MM.1S (cell line): Measurements from ENCODE around the gene FUT8.

Experiments
- DNase-seq: peaks from one replicate; pipeline ENCODE4 v3.0.0-alpha.2; 2015
- H2AFZ ChIP-seq: fragments of 300-600 bp; sonication (generic); 2 replicates; pipeline ENCODE4 v1.6.0; 2016; ENCODE audit warnings: antibody characterized with exemption, low read length
- H3F3A ChIP-seq: fragments of 300-600 bp; sonication (generic); 2 replicates; pipeline ENCODE4 v1.6.1; 2016; ENCODE audit warnings: mild to moderate bottlenecking, antibody characterized with exemption, low read length, moderate library complexity, mixed read lengths; ENCODE audit not compliant: insufficient read depth
- H3K27ac ChIP-seq: fragments of 300-600 bp; sonication (generic); 2 replicates; pipeline ENCODE4 v1.5.1; 2016; ENCODE audit warnings: mild to moderate bottlenecking, low read length
- H3K27me3 ChIP-seq: fragments of 300-600 bp; sonication (generic); replicated peaks from 2 replicates; pipeline ENCODE4 v1.6.0; 2016; ENCODE audit warnings: low read length; ENCODE audit not compliant: insufficient read depth
- H3K36me3 ChIP-seq: fragments of 300-600 bp; sonication (generic); replicated peaks from 2 replicates; pipeline ENCODE4 v1.6.1; 2016; ENCODE audit warnings: mild to moderate bottlenecking, low read length, mixed read lengths; ENCODE audit not compliant: insufficient read depth
- H3K4me1 ChIP-seq: fragments of 300-600 bp; sonication (generic); 2 replicates; pipeline ENCODE4 v1.6.1; 2016; ENCODE audit warnings: low read length, mixed read lengths
- H3K4me2 ChIP-seq: fragments of 300-600 bp; sonication (generic); 2 replicates; pipeline ENCODE4 v1.6.0; 2016; ENCODE audit warnings: low read depth, low read length
- H3K4me3 ChIP-seq: fragments of 300-600 bp; sonication (generic); 2 replicates; pipeline ENCODE4 v1.5.1; 2016; ENCODE audit warnings: low read length, mixed read lengths
- H3K79me2 ChIP-seq: fragments of 300-600 bp; sonication (generic); 2 replicates; pipeline ENCODE4 v1.6.1; 2016; ENCODE audit warnings: mixed run types, low read length, mixed read lengths
- H3K9ac ChIP-seq: fragments of 300-600 bp; sonication (generic); 2 replicates; pipeline ENCODE4 v1.6.1; 2016; ENCODE audit warnings: low read length, mixed read lengths
- H3K9me2 ChIP-seq: fragments of 300-600 bp; sonication (generic); replicated peaks from 2 replicates; pipeline ENCODE4 v1.6.1; 2016; ENCODE audit warnings: mild to moderate bottlenecking, low read length, mixed read lengths; ENCODE audit not compliant: insufficient read depth
- H3K9me3 ChIP-seq: fragments of 300-600 bp; sonication (generic); replicated peaks from 2 replicates; pipeline ENCODE4 v1.6.1; 2016; ENCODE audit warnings: mild to moderate bottlenecking, low read length, mixed read lengths; ENCODE audit not compliant: insufficient read depth
- H4K20me1 ChIP-seq: fragments of 300-600 bp; sonication (generic); 2 replicates; pipeline ENCODE4 v1.6.1; 2016; ENCODE audit warnings: mild to moderate bottlenecking, low read length, moderate library complexity, mixed read lengths; ENCODE audit not compliant: insufficient read depth
- EZH2 ChIP-seq: fragments of 300-600 bp; sonication (generic); optimal IDR thresholded peaks from 2 replicates; pipeline ENCODE3; 2017; ENCODE audit warnings: low read depth, mild to moderate bottlenecking, antibody characterized with exemption, low read length, mixed read lengths
- EZH2phosphoT487 ChIP-seq: fragments of 300-600 bp; sonication (generic); IDR thresholded peaks from 2 replicates; pipeline ENCODE4 v1.6.1; 2018; ENCODE audit warnings: antibody characterized with exemption, low read length
- TF ChIP-seq, protein P1 (sequence below): fragments of 300-600 bp; sonication (generic); IDR thresholded peaks from 2 replicates; pipeline ENCODE4 v1.5.1; 2016; ENCODE audit warnings: antibody characterized with exemption, low read length, mixed read lengths

FUT8 gene

DNA sequence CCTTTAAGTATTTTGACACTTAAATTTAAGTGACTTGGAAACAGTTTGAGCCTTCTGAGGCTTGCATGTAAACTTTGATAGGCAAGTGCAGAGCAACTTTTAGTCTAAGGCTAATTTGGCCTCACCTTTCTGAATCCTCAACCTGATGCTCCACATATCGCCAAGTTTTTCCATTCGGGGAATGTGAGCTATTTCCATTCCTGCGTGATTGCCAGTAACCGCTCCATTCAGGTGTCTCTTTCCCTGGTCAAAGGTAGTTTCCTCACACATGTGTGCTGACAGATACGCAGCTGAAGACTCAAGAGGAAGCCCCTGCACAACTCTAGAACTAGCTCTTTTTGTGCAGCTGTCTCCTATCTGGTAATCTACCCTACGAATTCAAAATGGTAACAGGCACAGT, 25.4 kb upstream of the FUT8 start:
- Histone ChIP-seq H3K4me3 (no peak overlapping the region), H4K20me1 (no peaks in the 10 kb centered on the region), H3K27ac (no peak overlapping the region), H3K4me2 (no peak overlapping the region), H3K9me3 (no peaks in the 10 kb centered on the region), H3K27me3 (no peaks in the 10 kb centered on the region), H2AFZ (no peak overlapping the region), H3K36me3 (no peaks in the 10 kb centered on the region), H3K9me2 (no peaks in the 10 kb centered on the region), H3K9ac (no peak overlapping the region), H3K79me2 (no peaks in the 10 kb centered on the region), H3K4me1 (no peaks in the 10 kb centered on the region), H3F3A (no peaks in the 10 kb centered on the region)
- DNase-seq, result no peak
- TF ChIP-seq EZH2 (no peak), EZH2phosphoT487 (no peak)
- TF ChIP-seq, protein P1, sequence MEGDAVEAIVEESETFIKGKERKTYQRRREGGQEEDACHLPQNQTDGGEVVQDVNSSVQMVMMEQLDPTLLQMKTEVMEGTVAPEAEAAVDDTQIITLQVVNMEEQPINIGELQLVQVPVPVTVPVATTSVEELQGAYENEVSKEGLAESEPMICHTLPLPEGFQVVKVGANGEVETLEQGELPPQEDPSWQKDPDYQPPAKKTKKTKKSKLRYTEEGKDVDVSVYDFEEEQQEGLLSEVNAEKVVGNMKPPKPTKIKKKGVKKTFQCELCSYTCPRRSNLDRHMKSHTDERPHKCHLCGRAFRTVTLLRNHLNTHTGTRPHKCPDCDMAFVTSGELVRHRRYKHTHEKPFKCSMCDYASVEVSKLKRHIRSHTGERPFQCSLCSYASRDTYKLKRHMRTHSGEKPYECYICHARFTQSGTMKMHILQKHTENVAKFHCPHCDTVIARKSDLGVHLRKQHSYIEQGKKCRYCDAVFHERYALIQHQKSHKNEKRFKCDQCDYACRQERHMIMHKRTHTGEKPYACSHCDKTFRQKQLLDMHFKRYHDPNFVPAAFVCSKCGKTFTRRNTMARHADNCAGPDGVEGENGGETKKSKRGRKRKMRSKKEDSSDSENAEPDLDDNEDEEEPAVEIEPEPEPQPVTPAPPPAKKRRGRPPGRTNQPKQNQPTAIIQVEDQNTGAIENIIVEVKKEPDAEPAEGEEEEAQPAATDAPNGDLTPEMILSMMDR, result no peak

DNA sequence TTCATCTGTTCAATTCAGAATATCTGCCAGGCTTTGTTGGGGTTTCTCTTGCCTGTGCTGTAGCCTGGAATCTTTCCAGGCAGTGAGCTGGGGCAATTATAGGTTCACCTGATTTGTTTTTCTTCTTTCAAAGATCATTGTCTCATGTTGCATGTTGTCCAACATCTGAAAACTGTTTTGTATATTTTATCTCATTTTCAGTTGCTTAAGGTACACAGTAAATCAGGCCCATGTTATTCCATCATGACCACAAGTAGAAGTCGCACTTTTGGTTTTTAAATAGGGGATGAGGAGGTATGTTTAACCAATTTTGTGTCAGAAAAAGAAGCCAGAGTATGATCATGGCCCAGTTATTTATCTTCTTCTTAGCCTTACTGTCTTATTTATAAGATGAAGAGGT, 24.9 kb upstream of the FUT8 start:
- no peaks in the 10 kb centered on the region for H3K9me3 ChIP-seq
- no peaks in the 10 kb centered on the region for H3K27me3 ChIP-seq
- no peaks in the 10 kb centered on the region for H4K20me1 ChIP-seq
- H3K4me2 ChIP-seq, result no peak overlapping the region
- peak; percentile 12 for DNase-seq
- H3F3A ChIP-seq, result no peaks in the 10 kb centered on the region
- no peak overlapping the region for H2AFZ ChIP-seq
- no peaks in the 10 kb centered on the region for H3K4me1 ChIP-seq
- no peaks in the 10 kb centered on the region for H3K36me3 ChIP-seq
- no peaks in the 10 kb centered on the region for H3K79me2 ChIP-seq
- TF ChIP-seq EZH2, result no peak
- TF ChIP-seq EZH2phosphoT487, result no peak
- TF ChIP-seq, protein P1, result no peak
- no peak overlapping the region for H3K4me3 ChIP-seq
- no peak overlapping the region for H3K9ac ChIP-seq
- no peaks in the 10 kb centered on the region for H3K9me2 ChIP-seq
- H3K27ac ChIP-seq, result no peak overlapping the region

DNA sequence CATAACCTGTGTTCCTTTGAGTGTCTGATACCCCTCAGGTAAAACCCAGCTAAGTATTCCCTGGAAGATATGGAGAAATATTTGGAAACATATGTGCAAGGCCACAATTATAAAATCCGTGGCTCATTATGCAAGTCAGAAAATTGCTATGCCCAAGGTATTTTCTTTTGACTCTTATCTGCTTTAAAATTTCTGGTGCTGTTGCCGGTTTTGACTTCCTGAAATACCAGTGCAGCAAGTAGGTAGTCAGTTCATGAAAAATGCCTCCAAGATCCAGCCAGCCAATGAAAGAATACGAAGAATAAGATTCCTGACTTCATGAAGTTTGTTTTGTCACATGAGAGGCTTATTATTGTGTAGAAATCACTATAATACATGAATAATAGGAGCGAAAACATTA, 20.2 kb upstream of the FUT8 start:
- H3K36me3 ChIP-seq, result no peaks in the 10 kb centered on the region
- H3K79me2 ChIP-seq, result no peaks in the 10 kb centered on the region
- H3K9me3 ChIP-seq, result no peaks in the 10 kb centered on the region
- TF ChIP-seq, protein P1, result no peak
- H4K20me1 ChIP-seq, result no peaks in the 10 kb centered on the region
- H3K4me1 ChIP-seq, result no peaks in the 10 kb centered on the region
- H3K9ac ChIP-seq, result no peak overlapping the region
- H3F3A ChIP-seq, result no peaks in the 10 kb centered on the region
- DNase-seq, result no peak
- no peak overlapping the region for H3K4me3 ChIP-seq
- H3K9me2 ChIP-seq, result no peaks in the 10 kb centered on the region
- no peak overlapping the region for H2AFZ ChIP-seq
- no peak overlapping the region for H3K27ac ChIP-seq
- H3K27me3 ChIP-seq, result no peaks in the 10 kb centered on the region
- H3K4me2 ChIP-seq, result no peak overlapping the region
